Embryonic facial prominence (tissue), 1 donor: ENCODE measurements around the gene MAIP1.
A peak's percentile ranks its signal among the peaks of the same experiment; 100 is the strongest.

ENCODE experiments used
- DNase-seq: peaks from one replicate; pipeline ENCODE4 v3.0.0-alpha.2; 2016; ENCODE audit errors: extremely low spot score

The MAIP1 gene

DNA sequence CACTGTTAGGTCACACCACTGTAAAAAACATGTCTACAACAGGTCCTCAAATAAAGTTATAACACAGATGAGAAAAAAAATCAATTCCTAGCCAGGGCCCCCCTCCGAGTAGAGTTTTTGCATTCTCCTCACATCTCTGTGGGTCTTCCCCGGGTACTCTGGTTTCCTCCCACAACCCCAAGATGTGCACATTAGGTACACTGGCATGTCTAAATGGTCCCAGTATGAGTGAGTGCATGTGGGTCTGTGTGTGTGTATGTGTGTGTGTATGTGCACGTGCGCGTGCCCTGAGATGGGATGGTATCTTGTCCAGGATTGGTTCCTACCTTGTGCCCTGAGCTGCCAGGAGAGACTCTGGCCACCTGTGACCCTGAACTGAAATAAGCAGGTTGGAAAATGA lies 5.0 kb upstream of the MAIP1 start:
- DNase-seq, result no peak

DNA sequence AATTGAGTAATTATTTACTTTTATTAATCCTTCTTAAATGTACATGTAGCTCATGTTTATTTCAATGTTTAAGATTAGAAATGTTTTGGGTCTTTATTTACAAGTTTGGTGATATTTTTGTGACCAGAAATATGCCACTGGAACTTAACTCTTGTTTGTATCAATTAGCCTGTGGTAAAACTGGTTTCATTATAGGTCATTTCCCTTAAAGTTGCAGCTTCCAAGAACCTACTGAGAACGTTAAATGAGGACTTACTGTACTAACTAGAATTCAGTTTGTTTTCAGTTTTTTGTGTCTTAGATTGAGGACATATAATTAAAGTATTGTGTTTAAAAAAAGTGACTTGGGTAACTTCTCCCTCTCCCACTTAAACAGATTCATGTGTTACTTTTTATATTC lies 4.4 kb upstream of the MAIP1 start:
- DNase-seq, result no peak

- DNase-seq, result peak; percentile 27
These were observed 409 bp upstream of the MAIP1 start for GRCh38 chr2:199955007-199955338.

GRCh38 chr2:199956062-199956380 lies 639 bp downstream of the MAIP1 start:
- no peak for DNase-seq

- DNase-seq, result no peak
These were observed 2.6 kb downstream of the MAIP1 start for GRCh38 chr2:199958014-199958413.

GRCh38 chr2:199962203-199962602 lies 6.8 kb downstream of the MAIP1 start:
- DNase-seq, result no peak

GRCh38 chr2:199966405-199966804 lies 11.0 kb downstream of the MAIP1 start:
- DNase-seq, result no peak

GRCh38 chr2:199966976-199967375 lies 11.6 kb downstream of the MAIP1 start:
- DNase-seq, result no peak

DNA sequence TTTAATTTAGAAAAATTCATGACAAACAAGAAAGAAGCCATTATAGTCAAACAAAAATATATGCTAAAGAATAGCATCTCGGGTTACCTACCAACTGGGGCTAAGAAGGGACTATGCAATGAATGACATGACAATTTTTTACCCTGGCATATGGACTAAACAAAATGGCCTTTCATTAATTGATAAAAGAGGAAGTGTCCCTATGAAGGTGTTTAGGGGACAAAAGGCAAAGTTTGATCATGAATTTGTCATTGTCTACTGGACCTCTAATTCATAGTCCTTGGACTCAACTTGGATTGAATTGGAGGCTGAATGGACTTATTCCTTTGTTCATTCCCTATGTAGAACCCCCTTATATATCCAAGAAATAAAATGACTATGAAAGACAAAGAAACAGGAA lies 12.7 kb downstream of the MAIP1 start:
- DNase-seq, result no peak

- no peak for DNase-seq
These were observed 16.8 kb downstream of the MAIP1 start for GRCh38 chr2:199972088-199972626.

- DNase-seq, result no peak
These were observed 18.3 kb downstream of the MAIP1 start for GRCh38 chr2:199973703-199974102.

GRCh38 chr2:199975273-199975895 lies 20.0 kb downstream of the MAIP1 start:
- no peak for DNase-seq

DNA sequence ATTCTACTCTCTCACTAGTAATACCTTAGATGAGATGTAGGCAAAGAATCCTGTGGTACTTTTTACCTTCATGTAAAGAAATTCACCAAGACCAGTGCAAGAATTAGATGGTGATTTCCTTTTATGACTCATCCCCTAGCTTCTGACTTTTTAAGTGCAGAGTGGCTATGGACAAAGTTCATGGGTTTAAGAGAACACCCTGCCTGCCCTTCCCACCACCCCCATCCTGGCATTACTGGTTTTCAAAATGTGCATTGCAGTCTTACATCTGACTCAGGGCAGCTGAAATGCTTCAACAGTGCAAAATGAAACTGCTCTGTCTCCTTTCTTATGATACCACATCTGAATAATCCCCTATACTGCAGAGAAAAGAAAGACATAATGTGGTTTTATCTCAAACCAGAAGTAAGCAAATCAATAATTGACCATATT lies 22.6 kb downstream of the MAIP1 start:
- no peak for DNase-seq

GRCh38 chr2:199979398-199979797 lies 24.0 kb downstream of the MAIP1 start:
- DNase-seq, result no peak

GRCh38 chr2:199979832-199980628 lies 24.6 kb downstream of the MAIP1 start:
- peak; percentile 68 for DNase-seq

GRCh38 chr2:199982126-199982843 lies 26.9 kb downstream of the MAIP1 start:
- no peak for DNase-seq

GRCh38 chr2:199983534-199983933 lies 28.2 kb downstream of the MAIP1 start:
- no peak for DNase-seq

DNA sequence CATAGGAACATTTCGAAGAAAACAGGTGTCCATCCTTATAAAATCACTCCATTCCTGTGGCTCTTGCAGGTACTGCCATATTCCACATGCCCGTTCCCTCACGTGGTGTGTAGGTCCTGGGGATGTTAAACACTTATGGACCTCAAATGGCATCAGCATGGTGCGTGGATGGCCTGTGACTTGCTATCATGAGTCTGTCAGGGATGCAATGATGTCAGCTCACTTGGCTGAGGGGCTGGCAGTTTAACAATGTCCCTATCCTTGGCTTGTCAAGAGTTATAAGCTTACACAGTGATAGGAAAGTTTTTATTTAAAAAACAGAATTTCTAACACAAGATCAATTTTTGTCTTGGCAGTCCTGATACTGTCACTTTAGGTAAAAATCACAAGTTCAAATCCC lies 28.8 kb downstream of the MAIP1 start:
- no peak for DNase-seq

DNA sequence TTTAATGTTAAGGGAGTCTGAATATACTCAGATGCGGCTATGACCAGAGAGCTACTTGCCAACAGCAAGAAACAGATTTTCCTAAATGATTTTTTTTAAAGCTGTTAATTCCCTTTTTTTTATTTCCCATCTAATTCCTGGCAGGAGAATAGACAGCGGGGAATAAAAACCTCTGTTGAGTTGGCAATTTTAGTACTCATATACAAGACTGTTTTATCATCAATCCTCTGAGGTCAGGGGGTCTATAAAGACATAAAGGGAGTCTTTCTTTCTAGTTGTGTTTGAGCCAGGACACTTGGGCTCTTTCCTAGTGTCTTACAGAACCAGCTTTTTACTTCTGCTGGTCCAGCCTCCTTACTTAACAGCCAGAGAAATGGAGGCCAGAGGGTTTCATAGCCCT lies 29.4 kb downstream of the MAIP1 start:
- DNase-seq, result no peak

DNA sequence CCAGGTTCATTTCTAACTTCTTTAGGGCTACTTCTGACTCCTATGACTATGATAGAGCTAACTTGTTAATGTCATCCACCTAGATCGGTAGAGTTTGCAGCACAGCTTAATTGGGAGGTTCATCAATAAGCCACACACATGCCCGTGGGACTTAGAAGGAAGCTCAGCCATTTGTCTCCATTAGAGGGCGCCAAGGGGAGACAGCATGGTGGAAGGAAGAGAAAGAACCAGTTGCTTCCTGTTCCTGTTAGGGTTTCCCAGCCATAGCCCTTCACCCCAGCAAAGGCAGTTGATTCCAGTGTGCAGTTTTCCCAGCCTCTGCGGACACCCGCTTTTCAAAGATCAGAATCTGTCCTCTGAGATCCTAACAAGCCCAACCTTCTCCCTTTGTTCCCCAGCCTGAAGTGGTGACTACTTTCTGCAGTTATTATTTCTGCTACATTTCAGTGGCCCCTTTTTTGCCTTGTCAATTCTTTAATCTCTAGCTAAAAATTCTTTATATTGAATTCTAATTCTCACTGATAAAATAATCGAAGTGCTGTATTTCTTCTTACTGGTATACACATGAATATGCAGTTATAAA lies 30.3 kb downstream of the MAIP1 start:
- DNase-seq, result no peak

GRCh38 chr2:199987586-199987985 lies 32.2 kb downstream of the MAIP1 start:
- no peak for DNase-seq

DNA sequence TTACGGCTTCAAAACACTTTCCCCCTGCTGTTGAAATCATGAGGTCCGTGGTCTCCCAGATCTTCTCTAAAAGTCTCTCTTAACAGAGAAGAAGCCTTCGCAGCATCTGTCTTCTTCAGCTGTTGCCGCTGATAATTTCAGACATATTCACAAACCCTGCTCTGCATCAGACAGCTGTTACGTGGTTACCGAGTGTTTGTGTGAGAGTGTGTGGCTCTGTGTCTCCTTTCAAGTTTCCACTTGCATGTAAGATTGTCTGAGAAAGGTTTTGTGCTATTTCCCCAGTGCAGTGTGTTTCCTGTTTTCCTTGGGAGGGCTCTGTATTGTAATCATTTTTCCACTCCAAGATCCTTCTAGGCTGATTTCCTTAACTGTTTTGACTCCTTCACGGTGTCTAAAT lies 32.8 kb downstream of the MAIP1 start:
- peak; percentile 46 for DNase-seq
